GM23248 (cell line): ENCODE data around the gene SLC5A4. TPM values are rescaled to one million over a fixed set of nuclear protein-coding genes. Genes with fewer than 3 reads are reported as not detected.

ENCODE experiments used
- DNase-seq: peaks from one replicate; pipeline ENCODE4 v3.0.0-alpha.2; 2015
- H2AFZ ChIP-seq: fragments of 200-600 bp; sonication (generic); 2 replicates; pipeline ENCODE4 v1.6.1; 2016; ENCODE audit warnings: antibody characterized with exemption
- H3F3A ChIP-seq: fragments of 200-600 bp; sonication (generic); 2 replicates; pipeline ENCODE4 v1.6.1; 2016; ENCODE audit warnings: mild to moderate bottlenecking, antibody characterized with exemption, mixed run types; ENCODE audit not compliant: insufficient read depth
- H3K27ac ChIP-seq: fragments of 200-600 bp; sonication (generic); 2 replicates; pipeline ENCODE4 v1.5.1; 2016; ENCODE audit warnings: mild to moderate bottlenecking
- H3K27me3 ChIP-seq: fragments of 200-600 bp; sonication (generic); replicated peaks from 2 replicates; pipeline ENCODE4 v1.6.1; 2016; ENCODE audit warnings: mild to moderate bottlenecking; ENCODE audit not compliant: insufficient read depth
- H3K36me3 ChIP-seq: fragments of 200-600 bp; sonication (generic); 2 replicates; pipeline ENCODE4 v1.6.1; 2016; ENCODE audit warnings: low read depth, mild to moderate bottlenecking
- H3K4me1 ChIP-seq: fragments of 200-600 bp; sonication (generic); 2 replicates; pipeline ENCODE4 v1.6.1; 2016; ENCODE audit warnings: mild to moderate bottlenecking; ENCODE audit not compliant: insufficient read depth
- H3K4me2 ChIP-seq: fragments of 200-600 bp; sonication (generic); one replicate; pipeline ENCODE4 v1.6.1; 2016; ENCODE audit warnings: mild to moderate bottlenecking; ENCODE audit not compliant: unreplicated experiment
- H3K4me3 ChIP-seq: fragments of 200-600 bp; sonication (generic); 2 replicates; pipeline ENCODE4 v1.5.1; 2016; ENCODE audit warnings: mild to moderate bottlenecking
- H3K79me2 ChIP-seq: fragments of 200-600 bp; sonication (generic); 2 replicates; pipeline ENCODE4 v1.6.1; 2016; ENCODE audit warnings: mild to moderate bottlenecking; ENCODE audit not compliant: insufficient read depth
- H3K9ac ChIP-seq: fragments of 200-600 bp; sonication (generic); 2 replicates; pipeline ENCODE4 v1.6.1; 2016; ENCODE audit warnings: mild to moderate bottlenecking
- H3K9me2 ChIP-seq: fragments of 200-600 bp; sonication (generic); 2 replicates; pipeline ENCODE4 v1.6.1; 2016; ENCODE audit warnings: mixed run types, mild to moderate bottlenecking, moderate library complexity; ENCODE audit not compliant: insufficient read depth
- H3K9me3 ChIP-seq: fragments of 200-600 bp; sonication (generic); one replicate; pipeline ENCODE4 v1.6.1; 2017; ENCODE audit warnings: low read depth
- H4K20me1 ChIP-seq: fragments of 200-600 bp; sonication (generic); 2 replicates; pipeline ENCODE4 v1.6.0; 2016; ENCODE audit not compliant: insufficient read depth
- EZH2 ChIP-seq: fragments of 200-600 bp; sonication (generic); IDR thresholded peaks from 2 replicates; pipeline ENCODE4 v1.6.1; 2018; ENCODE audit warnings: antibody characterized with exemption, mild to moderate bottlenecking; ENCODE audit not compliant: insufficient read depth, poor library complexity, severe bottlenecking
- EZH2phosphoT487 ChIP-seq: fragments of 200-600 bp; sonication (generic); IDR thresholded peaks from 2 replicates; pipeline ENCODE4 v1.6.1; 2018; ENCODE audit warnings: antibody characterized with exemption, moderate library complexity, mild to moderate bottlenecking, low read depth; ENCODE audit not compliant: insufficient read depth
- WGBS, 2 experiments: methylation state at CpG; one replicate each; pipeline ENCODE4 v1.1.6; 2015 to 2017; ENCODE audit warnings: low lambda C conversion rate in 2 of 2, low coverage in 1 of 2; ENCODE audit errors: missing lambda C conversion rate in 2 of 2; 5-methylcytosine and 5-hydroxymethylcytosine counted together
- in situ Hi-C: fragments of 300-500 bp; cut with MboI; formaldehyde crosslinking; loops from 2 replicates; pipeline ENCODE4 v1.15.0; 2020
- polyA plus RNA-seq: library from polyadenylated mRNA; unstranded; fragments of >200 nt; fragmentation: Nextera tagmentation; extraction: Ambion mirVana; gene quantifications from 2 replicates; pipeline ENCODE4 v1.2.1, GENCODE V29; 2016
- total RNA-seq: library from RNA; depleted of rRNA; stranded (reverse); fragments of >200 nt; shearing (Covaris generic); gene quantifications from 2 replicates; pipeline ENCODE4 v1.2.3, GENCODE V29; 2014

The SLC5A4 gene
- total and polyA plus RNA-seq, 2 experiments from 2014 or later = not detected

DNA sequence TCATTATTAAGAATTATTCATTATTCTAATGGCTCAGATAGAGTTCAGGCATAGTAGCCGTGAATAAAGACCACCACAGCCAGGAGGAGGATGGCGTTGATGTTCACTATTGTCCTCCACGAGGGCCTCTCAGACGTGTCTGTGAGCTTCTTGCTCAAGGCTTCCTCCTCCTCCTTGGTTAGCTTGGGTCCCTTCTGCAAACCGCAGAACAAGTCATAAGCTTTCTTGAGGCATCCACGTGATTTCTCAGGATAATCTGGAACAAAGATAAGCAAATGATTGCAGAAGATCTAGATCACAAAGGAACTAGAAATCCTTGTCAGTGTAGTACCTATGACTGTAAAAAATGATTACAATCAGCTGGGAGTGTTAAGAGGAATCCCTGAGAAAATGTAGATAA lies 36.7 kb downstream of the SLC5A4 start:
- 64 to 69% methylated on average over 6 of the region's 6 CpGs for WGBS, 2 experiments
- TF ChIP-seq EZH2phosphoT487 = no peak
- TF ChIP-seq EZH2 = no peak
- DNase-seq = no peak

DNA sequence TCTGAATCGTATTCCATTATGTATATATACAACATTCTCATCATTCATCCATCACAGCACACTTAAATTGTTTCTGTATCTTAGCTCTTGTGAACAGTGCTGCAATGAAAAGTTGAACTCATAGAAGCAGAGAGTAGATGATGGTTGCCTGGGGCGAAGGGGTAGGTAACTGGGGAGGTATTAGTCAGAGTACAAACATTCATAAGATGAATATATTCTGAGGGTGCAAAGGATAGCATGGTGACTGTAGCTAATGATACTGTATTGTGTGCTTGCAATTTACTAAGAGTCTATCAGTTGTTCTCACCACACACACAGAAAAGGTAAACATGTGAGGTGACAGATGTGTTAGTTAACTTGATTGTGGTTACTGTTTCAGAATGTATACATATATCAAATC lies 37.7 kb downstream of the SLC5A4 start:
- H3K4me2 ChIP-seq = no peak overlapping the region
- no peak for DNase-seq
- H3K4me3 ChIP-seq = no peak overlapping the region
- no peak overlapping the region for H3K9ac ChIP-seq
- H3K27ac ChIP-seq = no peak overlapping the region
- in situ Hi-C loops = no loop called here
- H4K20me1 ChIP-seq = no peaks in the 10 kb centered on the region
- H3K9me3 ChIP-seq = no peaks in the 10 kb centered on the region
- no peak for TF ChIP-seq EZH2
- TF ChIP-seq EZH2phosphoT487 = no peak
- H3K79me2 ChIP-seq = no peaks in the 10 kb centered on the region
- H3F3A ChIP-seq = no peaks in the 10 kb centered on the region
- 51 to 53% methylated on average over 2 of the region's 2 CpGs for WGBS, 2 experiments
- H3K36me3 ChIP-seq = no peaks in the 10 kb centered on the region
- H2AFZ ChIP-seq = no peak overlapping the region
- H3K27me3 ChIP-seq = no peaks in the 10 kb centered on the region; the same call in 1 of the 2 replicates
- no peaks in the 10 kb centered on the region for H3K9me2 ChIP-seq
- H3K4me1 ChIP-seq = no peaks in the 10 kb centered on the region

More for the DNA sequence above, 36.7 kb downstream of the SLC5A4 start:
- H2AFZ ChIP-seq = no peak overlapping the region
- no peaks in the 10 kb centered on the region; the same call in 1 of the 2 replicates for H3K27me3 ChIP-seq
- H4K20me1 ChIP-seq = no peaks in the 10 kb centered on the region
- no peaks in the 10 kb centered on the region for H3F3A ChIP-seq
- H3K4me3 ChIP-seq = no peak overlapping the region
- no peaks in the 10 kb centered on the region for H3K79me2 ChIP-seq
- H3K27ac ChIP-seq = no peak overlapping the region
- no peaks in the 10 kb centered on the region for H3K9me3 ChIP-seq
- H3K36me3 ChIP-seq = no peaks in the 10 kb centered on the region
- H3K9ac ChIP-seq = no peak overlapping the region
- H3K4me1 ChIP-seq = no peaks in the 10 kb centered on the region
- in situ Hi-C loops = no loop called here
- H3K4me2 ChIP-seq = no peak overlapping the region
- H3K9me2 ChIP-seq = no peaks in the 10 kb centered on the region

DNA sequence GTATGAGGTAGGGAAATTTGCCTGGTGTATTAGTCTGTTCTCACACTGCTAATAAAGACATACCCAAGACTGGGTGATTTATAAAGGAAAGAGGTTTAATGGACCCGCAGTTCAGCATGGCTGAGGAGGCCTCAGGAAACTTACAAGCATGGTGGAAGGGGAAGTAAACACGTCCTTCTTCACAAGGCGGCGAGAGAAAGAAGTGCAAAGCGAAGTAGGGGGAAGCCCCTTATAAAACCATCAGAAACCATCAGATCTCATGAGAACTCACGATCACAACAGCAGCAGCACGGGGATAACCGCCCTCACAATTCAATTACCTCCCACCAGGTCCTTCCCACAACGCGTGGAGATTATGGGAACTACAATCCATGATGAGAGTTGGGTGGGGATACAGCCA lies 38.2 kb downstream of the SLC5A4 start:
- Histone ChIP-seq H3K27ac (no peak overlapping the region), H3K9me3 (no peaks in the 10 kb centered on the region), H3K4me1 (no peaks in the 10 kb centered on the region), H3K4me2 (no peak overlapping the region), H3K79me2 (no peaks in the 10 kb centered on the region), H3K9me2 (no peaks in the 10 kb centered on the region), H3K36me3 (no peaks in the 10 kb centered on the region), H2AFZ (no peak overlapping the region), H3K9ac (no peak overlapping the region), H3F3A (no peaks in the 10 kb centered on the region), H3K27me3 (no peaks in the 10 kb centered on the region; the same call in 1 of the 2 replicates), H4K20me1 (no peaks in the 10 kb centered on the region), H3K4me3 (no peak overlapping the region)
- WGBS, 2 experiments = 59 to 63% methylated on average over 10 of the region's 10 CpGs
- DNase-seq = no peak
- in situ Hi-C loops = no loop called here
- TF ChIP-seq EZH2 (no peak), EZH2phosphoT487 (no peak)

DNA sequence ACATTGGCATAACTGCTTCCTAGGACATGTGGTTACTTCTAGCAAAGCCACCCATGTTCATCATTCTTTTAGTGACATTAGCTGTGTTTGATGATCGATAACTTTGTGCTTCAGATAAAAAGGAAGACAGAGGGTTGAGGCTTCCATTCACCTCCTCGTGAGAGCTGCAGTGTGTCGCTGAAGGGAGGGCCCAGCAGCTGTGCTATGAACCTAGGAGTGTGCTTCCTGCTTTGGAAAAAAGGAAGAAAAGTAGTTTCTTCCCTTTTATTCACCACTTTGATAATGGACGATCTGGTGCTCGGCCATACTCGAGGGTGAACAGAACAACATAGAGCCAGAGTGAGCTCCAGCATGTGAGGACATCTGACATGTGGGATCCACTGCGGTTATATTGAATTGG lies 44.1 kb downstream of the SLC5A4 start:
- H2AFZ ChIP-seq = no peak overlapping the region
- no peaks in the 10 kb centered on the region for H3K4me1 ChIP-seq
- no peak overlapping the region for H3K27ac ChIP-seq
- H4K20me1 ChIP-seq = no peaks in the 10 kb centered on the region
- no peaks in the 10 kb centered on the region for H3K9me2 ChIP-seq
- no peaks in the 10 kb centered on the region for H3F3A ChIP-seq
- DNase-seq = no peak
- in situ Hi-C loops = no loop called here
- no peaks in the 10 kb centered on the region for H3K36me3 ChIP-seq
- whole genome bisulfite sequencing, 2 experiments = 43% methylated on average over 7 of the region's 7 CpGs
- no peaks in the 10 kb centered on the region for H3K9me3 ChIP-seq
- H3K27me3 ChIP-seq = no peaks in the 10 kb centered on the region
- TF ChIP-seq EZH2phosphoT487 (no peak), EZH2 (no peak)
- no peaks in the 10 kb centered on the region for H3K79me2 ChIP-seq
- no peak overlapping the region for H3K9ac ChIP-seq
- no peak overlapping the region for H3K4me2 ChIP-seq
- H3K4me3 ChIP-seq = no peak overlapping the region

DNA sequence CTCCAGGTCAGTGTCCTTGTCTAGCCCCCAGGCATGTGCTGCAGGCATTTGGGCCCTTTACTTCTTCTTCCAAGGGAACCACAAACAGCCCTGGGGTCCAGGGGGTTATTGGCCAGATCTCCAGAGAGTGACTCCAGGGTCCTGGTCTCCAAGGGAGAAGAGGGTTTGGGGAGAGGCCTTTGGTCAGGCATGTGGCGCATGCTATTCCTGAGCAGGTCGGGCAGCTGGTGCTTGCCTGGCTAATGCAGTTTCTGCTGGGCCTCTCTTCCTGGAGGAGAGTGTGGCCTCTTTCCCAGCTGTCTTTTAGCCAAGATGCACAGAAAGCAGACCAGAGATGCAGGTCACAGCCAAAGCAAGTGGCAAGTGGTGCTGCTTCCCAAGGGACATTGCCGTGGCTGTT lies 46.5 kb downstream of the SLC5A4 start:
- no peaks in the 10 kb centered on the region for H3F3A ChIP-seq
- H4K20me1 ChIP-seq = no peaks in the 10 kb centered on the region
- H3K27me3 ChIP-seq = no peaks in the 10 kb centered on the region
- TF ChIP-seq EZH2phosphoT487 = no peak
- TF ChIP-seq EZH2 = no peak
- no peaks in the 10 kb centered on the region for H3K9me2 ChIP-seq
- H3K27ac ChIP-seq = no peak overlapping the region
- no peaks in the 10 kb centered on the region for H3K9me3 ChIP-seq
- 66 to 77% methylated on average over 3 of the region's 3 CpGs for WGBS, 2 experiments
- no peak overlapping the region for H2AFZ ChIP-seq
- no peaks in the 10 kb centered on the region for H3K79me2 ChIP-seq
- no peak overlapping the region for H3K9ac ChIP-seq
- no peaks in the 10 kb centered on the region for H3K4me1 ChIP-seq
- in situ Hi-C loops = no loop called here
- no peaks in the 10 kb centered on the region for H3K36me3 ChIP-seq
- no peak overlapping the region for H3K4me3 ChIP-seq
- no peak overlapping the region for H3K4me2 ChIP-seq
- DNase-seq = no peak
